K562 (cell line): Measurements from ENCODE around the gene ARID3C. TPM values are rescaled to one million over a fixed set of nuclear protein-coding genes. Genes with fewer than 3 reads are reported as not detected.

Experiments
- ATAC-seq: fragments of 200-7000 bp; cut with Tn5 transposase; 3 replicates; pipeline ENCODE4 v1.9.1; 2020; ENCODE audit warnings: moderate library complexity
- BruUV-seq: library from RNA; stranded (reverse); fragments of 400-500 nt; replicated peaks from 2 replicates; lab custom pipeline; 2021; lab: Mats Ljungman, UMichigan
- CTCF ChIA-PET: fragments of 300-600 bp; formaldehyde crosslinking; extraction: SDS; loops from one replicate; lab custom pipeline; 2021; ENCODE audit warnings: low intra/inter-chr PET ratio; lab: Yijun Ruan, JAX
- POLR2A ChIA-PET: fragments of 300-600, 350-650 bp; sonication (Branson Sonifier 250); formaldehyde crosslinking; extraction: SDS; loops from one replicate; lab custom pipeline; 2021; ENCODE audit warnings: antibody characterized with exemption, inconsistent platforms; lab: Yijun Ruan, JAX
- DNase-seq, 4 experiments: peaks; one replicate each; pipeline versions ENCODE4 v3.0.0 to v3.0.0-alpha.2; 2011 to 2018; ENCODE audit warnings: low spot score in 3 of 4, mixed read lengths in 3 of 4; ENCODE audit errors: extremely low read depth in 1 of 4
- FAIRE-seq: peaks from 2 replicates; lab custom pipeline; 2011; peaks lifted over from hg19 to GRCh38; lab: Jason Lieb, UNC
- H2AFZ ChIP-seq: 2 replicates; pipeline ENCODE4 v1.6.0; 2011; ENCODE audit warnings: low read depth, low read length, control low read depth, inconsistent platforms
- H3K27ac ChIP-seq: fragments of 200-600 bp; 3 replicates; pipeline ENCODE4 v1.8.0; 2011; ENCODE audit warnings: low read depth, mild to moderate bottlenecking, control low read depth, inconsistent platforms, low read length, moderate library complexity, mixed read lengths; ENCODE audit errors: extremely low read depth
- H3K27me3 ChIP-seq, 2 experiments: fragments of 300-600 bp in 1 of 2; 2 replicates in 1 of 2; 3 replicates in 1 of 2; pipeline versions ENCODE4 v1.6.0 to v1.8.0; 2011; ENCODE audit warnings: inconsistent platforms in 2 of 2, low read length in 2 of 2, mild to moderate bottlenecking in 1 of 2, mixed read lengths in 1 of 2, moderate library complexity in 1 of 2; ENCODE audit not compliant: control insufficient read depth in 2 of 2, insufficient read depth in 2 of 2
- H3K36me3 ChIP-seq: fragments of 300-600 bp; 3 replicates; pipeline ENCODE4 v1.8.0; 2011; ENCODE audit warnings: mild to moderate bottlenecking, low read length, inconsistent platforms; ENCODE audit not compliant: control insufficient read depth, insufficient read depth
- H3K4me1 ChIP-seq, 2 experiments: fragments of 200-600 bp in 1 of 2; replicated peaks in 1 of 2; 2 replicates in 1 of 2; 3 replicates in 1 of 2; pipeline versions ENCODE4 v1.5.1 to v1.8.0; 2011; ENCODE audit warnings: inconsistent platforms in 2 of 2, low read length in 2 of 2, mild to moderate bottlenecking in 1 of 2, mixed read lengths in 1 of 2, moderate library complexity in 1 of 2; ENCODE audit not compliant: control insufficient read depth in 2 of 2, insufficient read depth in 2 of 2
- H3K4me2 ChIP-seq: 2 replicates; pipeline ENCODE4 v1.6.1; 2011; ENCODE audit warnings: low read length, control low read depth, inconsistent platforms, mixed read lengths; ENCODE audit not compliant: insufficient read depth
- H3K4me3 ChIP-seq: fragments of 200-600 bp; sonication (generic), shearing (Covaris generic); 2 replicates; pipeline ENCODE4 v1.5.1; 2016; ENCODE audit warnings: control low read depth, inconsistent platforms
- H3K79me2 ChIP-seq: fragments of 200-600 bp; 3 replicates; pipeline ENCODE4 v1.8.0; 2011; ENCODE audit warnings: low read length, inconsistent platforms; ENCODE audit not compliant: control insufficient read depth, insufficient read depth
- H3K9ac ChIP-seq, 2 experiments: 2 replicates each; pipeline versions ENCODE4 v1.6.0 to v1.6.1; 2011; ENCODE audit warnings: low read depth in 2 of 2, low read length in 2 of 2, control low read depth in 1 of 2, inconsistent platforms in 1 of 2, mild to moderate bottlenecking in 1 of 2, mixed read lengths in 1 of 2; ENCODE audit not compliant: insufficient read depth in 1 of 2
- H3K9me1 ChIP-seq: one replicate; pipeline ENCODE4 v1.6.0; 2011; ENCODE audit warnings: inconsistent platforms, mild to moderate bottlenecking, low read length, moderate library complexity; ENCODE audit not compliant: control insufficient read depth, insufficient read depth
- H3K9me3 ChIP-seq: replicated peaks from 2 replicates; pipeline ENCODE4 v1.5.1; 2011; ENCODE audit warnings: low read depth, low read length, inconsistent platforms; ENCODE audit not compliant: control insufficient read depth, insufficient read depth
- H4K20me1 ChIP-seq: replicated peaks from 2 replicates; pipeline ENCODE4 v1.6.1; 2011; ENCODE audit warnings: low read length, inconsistent platforms, mixed read lengths; ENCODE audit not compliant: control insufficient read depth, insufficient read depth
- BCOR ChIP-seq: fragments of 450-650 bp; IDR thresholded peaks from 2 replicates; pipeline ENCODE4 v1.6.1; 2016
- ETV5 ChIP-seq: sonication (generic); formaldehyde crosslinking; IDR thresholded peaks from 2 replicates; pipeline ENCODE4 v1.4.0; 2020; ENCODE audit warnings: low read depth, mild to moderate bottlenecking, missing genetic modification reagents
- HMG20B ChIP-seq: fragments of 250-450 bp; sonication (Bioruptor Pico); IDR thresholded peaks from 2 replicates; pipeline ENCODE4 v1.5.0; 2021; ENCODE audit warnings: mild to moderate bottlenecking
- ILF3 ChIP-seq: fragments of 450-650 bp; IDR thresholded peaks from 2 replicates; pipeline ENCODE4 v1.6.1; 2018; ENCODE audit warnings: antibody characterized with exemption, mild to moderate bottlenecking, moderate library complexity, borderline replicate concordance
- IRF2 ChIP-seq: sonication (generic); formaldehyde crosslinking; IDR thresholded peaks from 2 replicates; pipeline ENCODE4 v1.8.1; 2022; ENCODE audit warnings: mild to moderate bottlenecking, missing genetic modification reagents
- MTA3 ChIP-seq: fragments of 450-650 bp; formaldehyde crosslinking; IDR thresholded peaks from 2 replicates; pipeline ENCODE4 v1.6.1; 2017; ENCODE audit warnings: mild to moderate bottlenecking, borderline replicate concordance
- SMAD1 ChIP-seq: fragments of 150-350 bp; IDR thresholded peaks from 2 replicates; pipeline ENCODE4 v1.6.1; 2014; ENCODE audit warnings: low read length, low read depth; ENCODE audit not compliant: partially characterized antibody
- ZFX ChIP-seq: sonication (generic); formaldehyde crosslinking; IDR thresholded peaks from 2 replicates; pipeline ENCODE4 v1.8.0; 2022; ENCODE audit warnings: mild to moderate bottlenecking, missing genetic modification reagents, moderate library complexity
- ZKSCAN1 ChIP-seq: fragments of 150-350 bp; IDR thresholded peaks from 2 replicates; pipeline ENCODE4 v1.6.1; 2016; ENCODE audit warnings: low read depth, low read length
- ZNF551 ChIP-seq: fragments of 250-450 bp; sonication (Bioruptor Pico); IDR thresholded peaks from 2 replicates; pipeline ENCODE4 v1.5.0; 2021; ENCODE audit warnings: mild to moderate bottlenecking, moderate library complexity
- WGBS: fragments of 100-300 bp; shearing (Covaris generic); methylation state at CpG from one replicate; pipeline ENCODE4 v1.1.6; 2016; ENCODE audit warnings: low coverage, mixed read lengths; ENCODE audit not compliant: insufficient coverage; ENCODE audit errors: missing lambda C conversion rate; 5-methylcytosine and 5-hydroxymethylcytosine counted together
- in situ Hi-C: fragments of 300-500 bp; cut with MboI; formaldehyde crosslinking; loops from 4 replicates; pipeline ENCODE4 v1.15.0; 2018; ENCODE audit warnings: inconsistent platforms, mixed read lengths
- intact Hi-C: fragments of 100-400 bp; cut with micrococcal nuclease; formaldehyde crosslinking; loops from 2 replicates; pipeline ENCODE4 v1.14.2; 2022
- polyA plus RNA-seq, 8 experiments: library from polyadenylated mRNA; depleted of rRNA in 4 of 8; stranded (reverse) in 5 of 8; unstranded in 3 of 8; fragments of >200 nt; fragmentation: Nextera tagmentation in 2 of 8; fragmentation: Illumina TruSeq in 1 of 8; extraction: Ambion mirVana in 2 of 8; extraction: Trizol in 1 of 8; gene quantifications; 2 replicates each; pipeline versions ENCODE4 v1.2.1 to v1.2.3, GENCODE V29; 2011 to 2014; ENCODE audit warnings: inconsistent platforms in 1 of 8, missing spikeins in 1 of 8
- total RNA-seq, 7 experiments: library from RNA; depleted of rRNA in 6 of 7; stranded (reverse); fragments of >200 nt in 6 of 7; fragmentation: Illumina TruSeq in 2 of 7; extraction: Trizol in 2 of 7; gene quantifications; 2 replicates each; pipeline versions ENCODE4 v1.2.1 to v1.2.3, GENCODE V29; 2011 to 2021; ENCODE audit warnings: low replicate concordance in 1 of 7
- TF ChIP-seq, protein P1 (sequence below), 2 experiments: fragments of 150-350 bp in 1 of 2; IDR thresholded peaks; 2 replicates each; pipeline ENCODE4 v1.6.1; 2012 to 2016; ENCODE audit warnings: low read depth in 2 of 2, low read length in 2 of 2, mild to moderate bottlenecking in 1 of 2, moderate library complexity in 1 of 2
- TF ChIP-seq, protein P2 (sequence below): sonication (generic); formaldehyde crosslinking; IDR thresholded peaks from 2 replicates; pipeline ENCODE4 v1.8.0; 2022; ENCODE audit warnings: mild to moderate bottlenecking, missing genetic modification reagents
- TF ChIP-seq, protein P3 (sequence below): fragments of 250-450 bp; sonication (Bioruptor Pico); IDR thresholded peaks from 2 replicates; pipeline ENCODE4 v1.8.0; 2021; ENCODE audit warnings: moderate library complexity, mild to moderate bottlenecking, inconsistent platforms

Gene ARID3C
- total and polyA plus RNA-seq, 9 of the 15 experiments (the other 6 are each of a cell fraction or from before 2014, with no cell fraction given), result not detected

DNA sequence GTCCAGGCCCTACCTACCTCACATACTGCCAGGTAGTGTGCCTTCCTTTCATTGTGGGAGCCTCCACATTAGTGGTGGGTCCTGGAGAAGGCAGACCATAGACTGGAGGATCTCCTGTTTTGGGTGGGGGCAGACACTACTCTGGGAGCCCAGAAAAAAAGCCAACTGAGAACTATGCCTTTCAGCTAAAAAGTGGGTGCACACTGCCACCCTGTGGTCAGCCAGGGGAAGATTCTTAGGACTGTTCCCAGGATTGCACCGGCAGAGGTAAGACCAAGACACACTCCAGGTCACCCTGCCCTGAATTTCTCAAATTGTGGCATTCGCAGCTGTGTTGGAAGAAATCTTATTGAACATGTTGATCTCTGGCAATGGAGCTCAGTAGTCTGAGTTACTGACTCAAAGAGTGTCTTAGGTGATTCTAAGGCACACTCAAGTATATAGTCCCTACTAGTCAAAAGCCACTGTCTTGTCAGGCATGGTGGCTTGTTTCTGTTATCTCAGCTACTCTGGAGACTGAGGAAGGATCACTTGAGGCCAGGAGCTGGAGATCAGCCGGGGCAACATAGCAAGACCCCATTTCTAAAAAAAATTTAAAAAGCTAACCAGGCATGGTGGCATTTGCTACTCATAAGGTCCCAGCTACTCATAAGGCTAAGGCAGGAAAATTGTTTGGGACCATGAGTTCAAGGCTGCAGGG is 5.1 kb upstream of the ARID3C start:
- ChIA-PET CTCF (interaction anchor here (1.2 to 1.5 kb wide), 3 partner anchors 21 to 302 kb away, joined by 3 to 11 read pairs (median 7); no protein-coding TSS in a partner anchor), POLR2A (interaction anchor here (0.6 to 1.2 kb wide), 5 partner anchors 15 to 230 kb away, joined by 3 read pairs; partner anchors contain the start of gene IL11RA)
- WGBS, result 7% methylated on average over 3 of the region's 3 CpGs
- H3K36me3 ChIP-seq, result peaks cover 14% of the 10 kb centered on the region; the same call in 1 of the 3 replicates
- BruUV-seq, result no TSS peak
- peak; percentile 57 to 75 (median 67) for DNase-seq
- no peak overlapping the region for H3K27ac ChIP-seq
- H3K4me2 ChIP-seq, result no peak overlapping the region
- in situ Hi-C loops (no loop called here), intact Hi-C loops (no loop called here)
- 0 out of 2 replicates have a peak, but pooled peaks cover 4% of the 10 kb centered on the region for H4K20me1 ChIP-seq
- no peaks in the 10 kb centered on the region for H3K9me1 ChIP-seq
- H3K4me3 ChIP-seq, result no peak overlapping the region
- H3K4me1 ChIP-seq, result peaks cover 5 to 27% of the 10 kb centered on the region in 2 experiments; a peak in 4 of 5 replicates
- no peak overlapping the region for H2AFZ ChIP-seq
- no peaks in the 10 kb centered on the region for H3K9me3 ChIP-seq
- peaks cover 18% of the 10 kb centered on the region for H3K79me2 ChIP-seq
- H3K9ac ChIP-seq, result no peak overlapping the region
- ATAC-seq, result peak; percentile 78
- peak; percentile 93 for FAIRE-seq
- peaks cover 4 to 17% of the 10 kb centered on the region in 2 experiments; a peak in 4 of 5 replicates for H3K27me3 ChIP-seq
- TF ChIP-seq BCOR, result 0 out of 2 replicates have a peak, but pooled peaks have one; percentile 31
- TF ChIP-seq, protein P1, sequence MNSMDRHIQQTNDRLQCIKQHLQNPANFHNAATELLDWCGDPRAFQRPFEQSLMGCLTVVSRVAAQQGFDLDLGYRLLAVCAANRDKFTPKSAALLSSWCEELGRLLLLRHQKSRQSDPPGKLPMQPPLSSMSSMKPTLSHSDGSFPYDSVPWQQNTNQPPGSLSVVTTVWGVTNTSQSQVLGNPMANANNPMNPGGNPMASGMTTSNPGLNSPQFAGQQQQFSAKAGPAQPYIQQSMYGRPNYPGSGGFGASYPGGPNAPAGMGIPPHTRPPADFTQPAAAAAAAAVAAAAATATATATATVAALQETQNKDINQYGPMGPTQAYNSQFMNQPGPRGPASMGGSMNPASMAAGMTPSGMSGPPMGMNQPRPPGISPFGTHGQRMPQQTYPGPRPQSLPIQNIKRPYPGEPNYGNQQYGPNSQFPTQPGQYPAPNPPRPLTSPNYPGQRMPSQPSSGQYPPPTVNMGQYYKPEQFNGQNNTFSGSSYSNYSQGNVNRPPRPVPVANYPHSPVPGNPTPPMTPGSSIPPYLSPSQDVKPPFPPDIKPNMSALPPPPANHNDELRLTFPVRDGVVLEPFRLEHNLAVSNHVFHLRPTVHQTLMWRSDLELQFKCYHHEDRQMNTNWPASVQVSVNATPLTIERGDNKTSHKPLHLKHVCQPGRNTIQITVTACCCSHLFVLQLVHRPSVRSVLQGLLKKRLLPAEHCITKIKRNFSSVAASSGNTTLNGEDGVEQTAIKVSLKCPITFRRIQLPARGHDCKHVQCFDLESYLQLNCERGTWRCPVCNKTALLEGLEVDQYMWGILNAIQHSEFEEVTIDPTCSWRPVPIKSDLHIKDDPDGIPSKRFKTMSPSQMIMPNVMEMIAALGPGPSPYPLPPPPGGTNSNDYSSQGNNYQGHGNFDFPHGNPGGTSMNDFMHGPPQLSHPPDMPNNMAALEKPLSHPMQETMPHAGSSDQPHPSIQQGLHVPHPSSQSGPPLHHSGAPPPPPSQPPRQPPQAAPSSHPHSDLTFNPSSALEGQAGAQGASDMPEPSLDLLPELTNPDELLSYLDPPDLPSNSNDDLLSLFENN (IDR thresholded peaks at IDR 0.05; ENCODE audit: low read depth in 2 of 2, low read length in 2 of 2), result no peak
- TF ChIP-seq SMAD1, result no peak
- TF ChIP-seq ZNF551 (CRISPR knock-in tag), result no peak
- TF ChIP-seq, protein P2, sequence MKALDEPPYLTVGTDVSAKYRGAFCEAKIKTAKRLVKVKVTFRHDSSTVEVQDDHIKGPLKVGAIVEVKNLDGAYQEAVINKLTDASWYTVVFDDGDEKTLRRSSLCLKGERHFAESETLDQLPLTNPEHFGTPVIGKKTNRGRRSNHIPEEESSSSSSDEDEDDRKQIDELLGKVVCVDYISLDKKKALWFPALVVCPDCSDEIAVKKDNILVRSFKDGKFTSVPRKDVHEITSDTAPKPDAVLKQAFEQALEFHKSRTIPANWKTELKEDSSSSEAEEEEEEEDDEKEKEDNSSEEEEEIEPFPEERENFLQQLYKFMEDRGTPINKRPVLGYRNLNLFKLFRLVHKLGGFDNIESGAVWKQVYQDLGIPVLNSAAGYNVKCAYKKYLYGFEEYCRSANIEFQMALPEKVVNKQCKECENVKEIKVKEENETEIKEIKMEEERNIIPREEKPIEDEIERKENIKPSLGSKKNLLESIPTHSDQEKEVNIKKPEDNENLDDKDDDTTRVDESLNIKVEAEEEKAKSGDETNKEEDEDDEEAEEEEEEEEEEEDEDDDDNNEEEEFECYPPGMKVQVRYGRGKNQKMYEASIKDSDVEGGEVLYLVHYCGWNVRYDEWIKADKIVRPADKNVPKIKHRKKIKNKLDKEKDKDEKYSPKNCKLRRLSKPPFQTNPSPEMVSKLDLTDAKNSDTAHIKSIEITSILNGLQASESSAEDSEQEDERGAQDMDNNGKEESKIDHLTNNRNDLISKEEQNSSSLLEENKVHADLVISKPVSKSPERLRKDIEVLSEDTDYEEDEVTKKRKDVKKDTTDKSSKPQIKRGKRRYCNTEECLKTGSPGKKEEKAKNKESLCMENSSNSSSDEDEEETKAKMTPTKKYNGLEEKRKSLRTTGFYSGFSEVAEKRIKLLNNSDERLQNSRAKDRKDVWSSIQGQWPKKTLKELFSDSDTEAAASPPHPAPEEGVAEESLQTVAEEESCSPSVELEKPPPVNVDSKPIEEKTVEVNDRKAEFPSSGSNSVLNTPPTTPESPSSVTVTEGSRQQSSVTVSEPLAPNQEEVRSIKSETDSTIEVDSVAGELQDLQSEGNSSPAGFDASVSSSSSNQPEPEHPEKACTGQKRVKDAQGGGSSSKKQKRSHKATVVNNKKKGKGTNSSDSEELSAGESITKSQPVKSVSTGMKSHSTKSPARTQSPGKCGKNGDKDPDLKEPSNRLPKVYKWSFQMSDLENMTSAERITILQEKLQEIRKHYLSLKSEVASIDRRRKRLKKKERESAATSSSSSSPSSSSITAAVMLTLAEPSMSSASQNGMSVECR (CRISPR knock-in tag), result no peak
- TF ChIP-seq ZFX, result no peak
- TF ChIP-seq HMG20B (CRISPR knock-in tag), result no peak
- TF ChIP-seq ETV5, result no peak
- no peak for TF ChIP-seq ZKSCAN1
- TF ChIP-seq ILF3, result no peak
- no peak for TF ChIP-seq IRF2 (CRISPR knock-in tag)
- no peak for TF ChIP-seq MTA3
- TF ChIP-seq, protein P3, sequence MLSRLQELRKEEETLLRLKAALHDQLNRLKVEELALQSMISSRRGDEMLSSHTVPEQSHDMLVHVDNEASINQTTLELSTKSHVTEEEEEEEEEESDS (CRISPR knock-in tag), result no peak
